MM.1S (cell line): ENCODE results near the gene CCDC74B.
"Not testable (repeated sequence)": the region's sequence is repeated elsewhere in the genome, so short reads cannot be mapped to it uniquely, and the experiment has no call there.

Experiments
- EZH2 ChIP-seq: fragments of 300-600 bp; sonication (generic); optimal IDR thresholded peaks from 2 replicates; pipeline ENCODE3; 2017; ENCODE audit warnings: low read depth, mild to moderate bottlenecking, antibody characterized with exemption, low read length, mixed read lengths
- EZH2phosphoT487 ChIP-seq: fragments of 300-600 bp; sonication (generic); IDR thresholded peaks from 2 replicates; pipeline ENCODE4 v1.6.1; 2018; ENCODE audit warnings: antibody characterized with exemption, low read length
- TF ChIP-seq, protein P1 (sequence below): fragments of 300-600 bp; sonication (generic); IDR thresholded peaks from 2 replicates; pipeline ENCODE4 v1.5.1; 2016; ENCODE audit warnings: antibody characterized with exemption, low read length, mixed read lengths

- TF ChIP-seq, protein P1, sequence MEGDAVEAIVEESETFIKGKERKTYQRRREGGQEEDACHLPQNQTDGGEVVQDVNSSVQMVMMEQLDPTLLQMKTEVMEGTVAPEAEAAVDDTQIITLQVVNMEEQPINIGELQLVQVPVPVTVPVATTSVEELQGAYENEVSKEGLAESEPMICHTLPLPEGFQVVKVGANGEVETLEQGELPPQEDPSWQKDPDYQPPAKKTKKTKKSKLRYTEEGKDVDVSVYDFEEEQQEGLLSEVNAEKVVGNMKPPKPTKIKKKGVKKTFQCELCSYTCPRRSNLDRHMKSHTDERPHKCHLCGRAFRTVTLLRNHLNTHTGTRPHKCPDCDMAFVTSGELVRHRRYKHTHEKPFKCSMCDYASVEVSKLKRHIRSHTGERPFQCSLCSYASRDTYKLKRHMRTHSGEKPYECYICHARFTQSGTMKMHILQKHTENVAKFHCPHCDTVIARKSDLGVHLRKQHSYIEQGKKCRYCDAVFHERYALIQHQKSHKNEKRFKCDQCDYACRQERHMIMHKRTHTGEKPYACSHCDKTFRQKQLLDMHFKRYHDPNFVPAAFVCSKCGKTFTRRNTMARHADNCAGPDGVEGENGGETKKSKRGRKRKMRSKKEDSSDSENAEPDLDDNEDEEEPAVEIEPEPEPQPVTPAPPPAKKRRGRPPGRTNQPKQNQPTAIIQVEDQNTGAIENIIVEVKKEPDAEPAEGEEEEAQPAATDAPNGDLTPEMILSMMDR: not testable (repeated sequence)
- not testable (repeated sequence) for TF ChIP-seq EZH2phosphoT487, EZH2
Measured at GRCh38 chr2:130120924-130121323, 24.0 kb downstream of the CCDC74B start.
